ENCODE data around the gene NOL6.

- TF ChIP-seq, protein P1, sequence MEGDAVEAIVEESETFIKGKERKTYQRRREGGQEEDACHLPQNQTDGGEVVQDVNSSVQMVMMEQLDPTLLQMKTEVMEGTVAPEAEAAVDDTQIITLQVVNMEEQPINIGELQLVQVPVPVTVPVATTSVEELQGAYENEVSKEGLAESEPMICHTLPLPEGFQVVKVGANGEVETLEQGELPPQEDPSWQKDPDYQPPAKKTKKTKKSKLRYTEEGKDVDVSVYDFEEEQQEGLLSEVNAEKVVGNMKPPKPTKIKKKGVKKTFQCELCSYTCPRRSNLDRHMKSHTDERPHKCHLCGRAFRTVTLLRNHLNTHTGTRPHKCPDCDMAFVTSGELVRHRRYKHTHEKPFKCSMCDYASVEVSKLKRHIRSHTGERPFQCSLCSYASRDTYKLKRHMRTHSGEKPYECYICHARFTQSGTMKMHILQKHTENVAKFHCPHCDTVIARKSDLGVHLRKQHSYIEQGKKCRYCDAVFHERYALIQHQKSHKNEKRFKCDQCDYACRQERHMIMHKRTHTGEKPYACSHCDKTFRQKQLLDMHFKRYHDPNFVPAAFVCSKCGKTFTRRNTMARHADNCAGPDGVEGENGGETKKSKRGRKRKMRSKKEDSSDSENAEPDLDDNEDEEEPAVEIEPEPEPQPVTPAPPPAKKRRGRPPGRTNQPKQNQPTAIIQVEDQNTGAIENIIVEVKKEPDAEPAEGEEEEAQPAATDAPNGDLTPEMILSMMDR (IDR thresholded peaks at IDR 0.05), result no peak
- TF ChIP-seq SP1 (CRISPR knock-in tag; conservative IDR thresholded peaks at IDR 0.05), result no peak
- TF ChIP-seq MAX (CRISPR knock-in tag; IDR thresholded peaks at IDR 0.05), result no peak
- no peak for TF ChIP-seq USF1 (CRISPR knock-in tag; IDR thresholded peaks at IDR 0.05)
- TF ChIP-seq ZNF317 (CRISPR knock-in tag; IDR thresholded peaks at IDR 0.05; ENCODE audit: borderline replicate concordance, low read depth), result no peak
- no peak for TF ChIP-seq ZSCAN18 (CRISPR knock-in tag; IDR thresholded peaks at IDR 0.05)
- TF ChIP-seq ELF4 (CRISPR knock-in tag; IDR thresholded peaks at IDR 0.05; ENCODE audit: low read depth), result no peak
Measured at GRCh38 chr9:33465096-33465495, 8.6 kb downstream of the NOL6 start.

All from WTC11 (cell line).